Stimulated activated CD4-positive, alpha-beta T cell treated with anti-CD3 and anti-CD28 coated beads, Interleukin-1b, Interleukin-23, amount 100 ng/mL, for 4 hours (primary cell): ENCODE measurements around the gene CHTF18.
"Not testable (repeated sequence)": the region's sequence is repeated elsewhere in the genome, so short reads cannot be mapped to it uniquely, and the experiment has no call there.

ENCODE experiments used
- DNase-seq, 2 donors: peaks; one replicate each; pipeline ENCODE4 v3.0.0-alpha.2; 2020; ENCODE audit warnings: low read depth in 2 of 2

CHTF18 gene

GRCh38 chr16:807347-808084 is 19.1 kb downstream of the CHTF18 start:
- DNase-seq = peak; percentile 72 to 80

- DNase-seq = no peak
Measured at GRCh38 chr16:808085-808386, 19.6 kb downstream of the CHTF18 start.

- DNase-seq = peak; percentile 49 to 56
Measured at GRCh38 chr16:813204-813915, 24.9 kb downstream of the CHTF18 start.

GRCh38 chr16:813916-814412 is 25.5 kb downstream of the CHTF18 start:
- DNase-seq = no peak

GRCh38 chr16:814974-815373 is 26.6 kb downstream of the CHTF18 start:
- no peak for DNase-seq

GRCh38 chr16:815861-816260 is 27.4 kb downstream of the CHTF18 start:
- DNase-seq = no peak

GRCh38 chr16:817001-817906 is 28.8 kb downstream of the CHTF18 start:
- DNase-seq = no peak

- DNase-seq = no peak
Measured at GRCh38 chr16:818132-818531, 29.7 kb downstream of the CHTF18 start.

- DNase-seq = no peak
Measured at GRCh38 chr16:818592-818991, 30.2 kb downstream of the CHTF18 start.

- DNase-seq = no peak
Measured at GRCh38 chr16:819336-820043, 31.1 kb downstream of the CHTF18 start.

GRCh38 chr16:820044-820408 is 31.6 kb downstream of the CHTF18 start:
- DNase-seq = not testable (repeated sequence)

GRCh38 chr16:820748-821147 is 32.3 kb downstream of the CHTF18 start:
- no peak for DNase-seq

- no peak for DNase-seq
Measured at GRCh38 chr16:821751-822150, 33.3 kb downstream of the CHTF18 start.

GRCh38 chr16:822174-822908 is 33.9 kb downstream of the CHTF18 start:
- DNase-seq = no peak

GRCh38 chr16:822909-823297 is 34.5 kb downstream of the CHTF18 start:
- DNase-seq = no peak

GRCh38 chr16:824194-824593 is 35.8 kb downstream of the CHTF18 start:
- no peak for DNase-seq

GRCh38 chr16:824601-825000 is 36.2 kb downstream of the CHTF18 start:
- no peak for DNase-seq

- no peak for DNase-seq
Measured at GRCh38 chr16:825341-826061, 37.1 kb downstream of the CHTF18 start.

GRCh38 chr16:827513-827912 is 39.1 kb downstream of the CHTF18 start:
- DNase-seq = no peak

GRCh38 chr16:828891-829290 is 40.5 kb downstream of the CHTF18 start:
- DNase-seq = no peak
